ENCODE results near the gene KLHL36. TPM values are rescaled to one million over a fixed set of nuclear protein-coding genes. Genes with fewer than 3 reads are reported as not detected.
A peak's percentile ranks its signal among the peaks of the same experiment; 100 is the strongest.

The KLHL36 gene
- total RNA-seq, 6 donors from 2014 or later: 44.1 to 92.2 (median 54.2) TPM

GRCh38 chr16:84640145-84640544, 8.2 kb upstream of the KLHL36 start:
- WGBS, 2 donors: 95 to 98% methylated on average over 5 of the region's 5 CpGs
- no peak for TF ChIP-seq POLR2AphosphoS5 (IDR thresholded peaks at IDR 0.05)
- TF ChIP-seq CTCF (IDR thresholded peaks at IDR 0.05): no peak
- TF ChIP-seq EP300 (IDR thresholded peaks at IDR 0.05): no peak
- TF ChIP-seq POLR2A (IDR thresholded peaks at IDR 0.05): no peak
- no peak overlapping the region for H3K4me3 ChIP-seq
- no peak for DNase-seq
- peaks cover 11 to 24% (median 21%) of the 10 kb centered on the region in 4 donors for H3K4me1 ChIP-seq
- no peaks in the 10 kb centered on the region for H3K27me3 ChIP-seq
- peak overlapping the region in 1 of 4 donors; percentile 3 for H3K27ac ChIP-seq
- H3K9me3 ChIP-seq: no peaks in the 10 kb centered on the region
- ATAC-seq (ENCODE audit: low FRiP score in 2 of 2): no peak
- no peaks in the 10 kb centered on the region for H3K36me3 ChIP-seq

- H3K4me3 ChIP-seq: no peak overlapping the region
- peaks cover 11 to 24% (median 19%) of the 10 kb centered on the region in 4 donors for H3K4me1 ChIP-seq
- H3K9me3 ChIP-seq: no peaks in the 10 kb centered on the region
- no peak for ATAC-seq (ENCODE audit: low FRiP score in 2 of 2)
- TF ChIP-seq POLR2A (IDR thresholded peaks at IDR 0.05) (no peak), EP300 (IDR thresholded peaks at IDR 0.05) (no peak), POLR2AphosphoS5 (IDR thresholded peaks at IDR 0.05) (no peak), CTCF (IDR thresholded peaks at IDR 0.05) (no peak)
- DNase-seq: no peak
- H3K36me3 ChIP-seq: no peaks in the 10 kb centered on the region
- H3K27me3 ChIP-seq: no peaks in the 10 kb centered on the region
- peak overlapping the region; percentile 6 to 37 (median 13) for H3K27ac ChIP-seq
- 83 to 91% methylated on average over 6 of the region's 6 CpGs for WGBS, 2 donors
Measured at GRCh38 chr16:84641643-84642358, 6.5 kb upstream of the KLHL36 start.

GRCh38 chr16:84643180-84643583, 5.1 kb upstream of the KLHL36 start:
- Histone ChIP-seq H3K9me3 (no peaks in the 10 kb centered on the region), H3K27me3 (no peaks in the 10 kb centered on the region), H3K27ac (peak overlapping the region in 2 of 4 donors; percentile 37 to 52), H3K4me3 (no peak overlapping the region), H3K36me3 (no peaks in the 10 kb centered on the region), H3K4me1 (peaks cover 20 to 33% (median 28%) of the 10 kb centered on the region in 4 donors)
- TF ChIP-seq POLR2A (IDR thresholded peaks at IDR 0.05) (no peak), POLR2AphosphoS5 (IDR thresholded peaks at IDR 0.05) (peak in 1 of 2 donors; percentile 29), CTCF (IDR thresholded peaks at IDR 0.05) (no peak), EP300 (IDR thresholded peaks at IDR 0.05) (no peak)
- DNase-seq (peak in 1 of 2 donors; percentile 40), ATAC-seq (ENCODE audit: low FRiP score in 2 of 2) (peak; percentile 47 to 85)
- 46 to 59% methylated on average over 4 to 8 of the region's 8 CpGs for WGBS, 2 donors

- DNase-seq: no peak
- 77 to 83% methylated on average over 3 to 4 of the region's 4 CpGs for WGBS, 2 donors
Measured at GRCh38 chr16:84643674-84644073, 4.6 kb upstream of the KLHL36 start.

More at GRCh38 chr16:84643674-84644073, 4.6 kb upstream of the KLHL36 start:
- no peak overlapping the region for H3K4me3 ChIP-seq
- no peaks in the 10 kb centered on the region for H3K9me3 ChIP-seq
- H3K4me1 ChIP-seq: peaks cover 20 to 33% (median 28%) of the 10 kb centered on the region in 4 donors
- H3K27me3 ChIP-seq: no peaks in the 10 kb centered on the region
- no peak for ATAC-seq (ENCODE audit: low FRiP score in 2 of 2)
- H3K27ac ChIP-seq: peak overlapping the region in 2 of 4 donors; percentile 37 to 52
- H3K36me3 ChIP-seq: no peaks in the 10 kb centered on the region
- TF ChIP-seq POLR2AphosphoS5 (IDR thresholded peaks at IDR 0.05) (no peak), CTCF (IDR thresholded peaks at IDR 0.05) (no peak)

Data from upper lobe of left lung (tissue), 6 donors.